GM23338 (cell line): ENCODE data around the gene DEFB127. TPM values are rescaled to one million over a fixed set of nuclear protein-coding genes. Genes with fewer than 3 reads are reported as not detected.

Source experiments
- ATAC-seq: fragments of 200-7000 bp; cut with Tn5 transposase; 3 replicates; pipeline ENCODE4 v1.9.1; 2020
- DNase-seq: peaks from one replicate; pipeline ENCODE4 v3.0.0-alpha.2; 2015; ENCODE audit warnings: low spot score
- H2AFZ ChIP-seq: fragments of 200-600 bp; sonication (generic); 2 replicates; pipeline ENCODE4 v1.8.0; 2016; ENCODE audit warnings: antibody characterized with exemption, mild to moderate bottlenecking, moderate library complexity
- H3F3A ChIP-seq: fragments of 200-600 bp; sonication (generic); replicated peaks from 2 replicates; pipeline ENCODE4 v1.8.0; 2017; ENCODE audit warnings: antibody characterized with exemption, mixed run types, low read depth
- H3K27ac ChIP-seq: fragments of 200-600 bp; sonication (generic); 2 replicates; pipeline ENCODE4 v1.6.1; 2016; ENCODE audit warnings: low read depth
- H3K27me3 ChIP-seq: fragments of 200-600 bp; sonication (generic); 2 replicates; pipeline ENCODE4 v1.8.0; 2016; ENCODE audit warnings: mild to moderate bottlenecking, mixed run types, moderate library complexity; ENCODE audit not compliant: insufficient read depth
- H3K36me3 ChIP-seq: fragments of 200-600 bp; sonication (generic); 2 replicates; pipeline ENCODE4 v1.8.0; 2016; ENCODE audit warnings: mild to moderate bottlenecking; ENCODE audit not compliant: insufficient read depth
- H3K4me1 ChIP-seq: fragments of 200-600 bp; sonication (generic); 2 replicates; pipeline ENCODE4 v1.8.0; 2016; ENCODE audit warnings: mild to moderate bottlenecking, moderate library complexity; ENCODE audit not compliant: insufficient read depth
- H3K4me2 ChIP-seq: fragments of 200-600 bp; sonication (generic); 2 replicates; pipeline ENCODE4 v1.7.1; 2017; ENCODE audit warnings: mixed run types
- H3K4me3 ChIP-seq: fragments of 200-600 bp; sonication (generic); 2 replicates; pipeline ENCODE4 v1.6.1; 2016; ENCODE audit warnings: mixed run types
- H3K79me2 ChIP-seq: fragments of 200-600 bp; sonication (generic); replicated peaks from 2 replicates; pipeline ENCODE4 v1.8.0; 2017; ENCODE audit warnings: mild to moderate bottlenecking; ENCODE audit not compliant: insufficient read depth
- H3K9me2 ChIP-seq: fragments of 200-600 bp; sonication (generic); 2 replicates; pipeline ENCODE4 v1.8.0; 2017; ENCODE audit not compliant: insufficient read depth
- H4K20me1 ChIP-seq: fragments of 200-600 bp; sonication (generic); replicated peaks from 2 replicates; pipeline ENCODE4 v1.8.0; 2017; ENCODE audit warnings: mild to moderate bottlenecking; ENCODE audit not compliant: insufficient read depth
- H3K27ac Mint-ChIP-seq: 2 replicates; pipeline ENCODE4 v1.8.0; 2020; ENCODE audit warnings: inconsistent platforms, mild to moderate bottlenecking, moderate library complexity, mixed read lengths
- H3K27me3 Mint-ChIP-seq: 3 replicates; pipeline ENCODE4 v1.8.0; 2022; ENCODE audit warnings: low read depth, mild to moderate bottlenecking, moderate library complexity, mixed read lengths, inconsistent platforms; ENCODE audit not compliant: insufficient read depth, poor library complexity
- H3K36me3 Mint-ChIP-seq: 3 replicates; pipeline ENCODE4 v1.8.0; 2021; ENCODE audit warnings: low read depth, mild to moderate bottlenecking, inconsistent platforms, moderate library complexity, mixed read lengths
- H3K4me1 Mint-ChIP-seq: 3 replicates; pipeline ENCODE4 v1.8.0; 2020; ENCODE audit warnings: mild to moderate bottlenecking, inconsistent platforms, mixed read lengths
- H3K4me3 Mint-ChIP-seq: 3 replicates; pipeline ENCODE4 v1.8.0; 2021; ENCODE audit warnings: moderate library complexity, mild to moderate bottlenecking, inconsistent platforms, mixed read lengths
- H3K9me3 Mint-ChIP-seq: 3 replicates; pipeline ENCODE4 v1.8.0; 2020; ENCODE audit warnings: moderate library complexity, mild to moderate bottlenecking, inconsistent platforms, mixed read lengths
- ETS1 ChIP-seq: IDR thresholded peaks from 2 replicates; pipeline ENCODE4 v1.6.1; 2016; ENCODE audit warnings: antibody characterized with exemption
- EZH2 ChIP-seq: fragments of 200-600 bp; sonication (generic); IDR thresholded peaks from one replicate; pipeline ENCODE4 v1.8.0; 2017; ENCODE audit warnings: antibody characterized with exemption, mild to moderate bottlenecking, low read depth; ENCODE audit not compliant: unreplicated experiment
- EZH2phosphoT487 ChIP-seq: fragments of 200-600 bp; sonication (generic); IDR thresholded peaks from one replicate; pipeline ENCODE4 v1.8.1; 2018; ENCODE audit warnings: antibody characterized with exemption; ENCODE audit not compliant: unreplicated experiment
- JUNB ChIP-seq: IDR thresholded peaks from one replicate; pipeline ENCODE4 v1.6.1; 2016; ENCODE audit warnings: antibody characterized with exemption; ENCODE audit not compliant: unreplicated experiment
- NANOG ChIP-seq: IDR thresholded peaks from 2 replicates; pipeline ENCODE4 v1.6.1; 2016; ENCODE audit warnings: antibody characterized with exemption, borderline replicate concordance
- POLR2AphosphoS5 ChIP-seq: IDR thresholded peaks from 2 replicates; pipeline ENCODE4 v1.6.1; 2016; ENCODE audit warnings: antibody characterized with exemption, low read depth
- REST ChIP-seq: IDR thresholded peaks from one replicate; pipeline ENCODE4 v1.6.1; 2018; ENCODE audit warnings: antibody characterized with exemption; ENCODE audit not compliant: unreplicated experiment
- STAT1 ChIP-seq: IDR thresholded peaks from one replicate; pipeline ENCODE4 v1.6.1; 2016; ENCODE audit warnings: antibody characterized with exemption; ENCODE audit not compliant: unreplicated experiment
- ZNF114 ChIP-seq: fragments of 250-450 bp; sonication (Bioruptor Pico); IDR thresholded peaks from 2 replicates; pipeline ENCODE4 v1.5.0; 2020; ENCODE audit warnings: mild to moderate bottlenecking, moderate library complexity
- ZNF331 ChIP-seq: fragments of 250-450 bp; sonication (Bioruptor Pico); IDR thresholded peaks from 2 replicates; pipeline ENCODE4 v1.5.0; 2020; ENCODE audit warnings: low read depth, mild to moderate bottlenecking, moderate library complexity
- ZNF462 ChIP-seq: fragments of 250-450 bp; sonication (Bioruptor Pico); IDR thresholded peaks from 2 replicates; pipeline ENCODE4 v1.5.0; 2020; ENCODE audit warnings: mild to moderate bottlenecking, moderate library complexity
- polyA plus RNA-seq: library from polyadenylated mRNA; unstranded; fragments of >200 nt; fragmentation: Nextera tagmentation; extraction: Ambion mirVana; gene quantifications from 2 replicates; pipeline ENCODE4 v1.2.1, GENCODE V29; 2016
- total RNA-seq: library from RNA; depleted of rRNA; stranded (reverse); fragments of >200 nt; shearing (Covaris generic); gene quantifications from 2 replicates; pipeline ENCODE4 v1.2.3, GENCODE V29; 2014
- TF ChIP-seq, protein P1 (sequence below), 2 experiments: fragments of 200-600 bp in 1 of 2; sonication (generic) in 1 of 2; conservative IDR thresholded peaks; 2 replicates each; pipeline versions ENCODE4 v1.5.1 to v1.6.1; 2016 to 2017; ENCODE audit warnings: antibody characterized with exemption in 2 of 2, low read depth in 2 of 2, mild to moderate bottlenecking in 2 of 2, moderate library complexity in 1 of 2

The DEFB127 gene
- total and polyA plus RNA-seq, 2 experiments from 2014 or later, result not detected

DNA sequence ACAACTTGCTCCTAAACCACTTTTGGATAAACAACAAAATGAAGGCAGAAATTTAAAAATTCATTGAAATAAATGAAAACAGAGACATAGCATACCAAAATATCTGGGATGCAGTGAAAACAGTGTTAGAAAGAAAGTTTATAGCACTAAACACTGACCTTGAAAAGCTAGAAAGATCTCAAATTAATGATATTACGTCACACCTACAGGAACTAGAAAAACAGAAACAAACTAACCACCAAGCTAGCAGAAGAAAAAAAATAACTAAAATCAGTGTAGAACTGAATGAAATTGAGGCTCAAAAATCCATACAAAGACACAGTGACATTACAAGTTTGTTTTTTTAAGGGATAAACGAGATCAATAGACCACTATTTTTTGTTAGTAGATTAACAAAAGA, 27.0 kb downstream of the DEFB127 start (continued):
- TF ChIP-seq ZNF331 (CRISPR knock-in tag), result no peak
- no peak for TF ChIP-seq EZH2

GRCh38 chr20:187733-188132, 30.5 kb downstream of the DEFB127 start:
- TF ChIP-seq EZH2 (no peak), ZNF462 (no peak), ZNF331 (CRISPR knock-in tag) (no peak), EZH2phosphoT487 (no peak), ZNF114 (CRISPR knock-in tag) (no peak), POLR2AphosphoS5 (no peak), ETS1 (no peak), JUNB (no peak), STAT1 (no peak), NANOG (no peak), REST (no peak)
- TF ChIP-seq, protein P1, sequence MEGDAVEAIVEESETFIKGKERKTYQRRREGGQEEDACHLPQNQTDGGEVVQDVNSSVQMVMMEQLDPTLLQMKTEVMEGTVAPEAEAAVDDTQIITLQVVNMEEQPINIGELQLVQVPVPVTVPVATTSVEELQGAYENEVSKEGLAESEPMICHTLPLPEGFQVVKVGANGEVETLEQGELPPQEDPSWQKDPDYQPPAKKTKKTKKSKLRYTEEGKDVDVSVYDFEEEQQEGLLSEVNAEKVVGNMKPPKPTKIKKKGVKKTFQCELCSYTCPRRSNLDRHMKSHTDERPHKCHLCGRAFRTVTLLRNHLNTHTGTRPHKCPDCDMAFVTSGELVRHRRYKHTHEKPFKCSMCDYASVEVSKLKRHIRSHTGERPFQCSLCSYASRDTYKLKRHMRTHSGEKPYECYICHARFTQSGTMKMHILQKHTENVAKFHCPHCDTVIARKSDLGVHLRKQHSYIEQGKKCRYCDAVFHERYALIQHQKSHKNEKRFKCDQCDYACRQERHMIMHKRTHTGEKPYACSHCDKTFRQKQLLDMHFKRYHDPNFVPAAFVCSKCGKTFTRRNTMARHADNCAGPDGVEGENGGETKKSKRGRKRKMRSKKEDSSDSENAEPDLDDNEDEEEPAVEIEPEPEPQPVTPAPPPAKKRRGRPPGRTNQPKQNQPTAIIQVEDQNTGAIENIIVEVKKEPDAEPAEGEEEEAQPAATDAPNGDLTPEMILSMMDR (conservative IDR thresholded peaks at IDR 0.05; ENCODE audit: low read depth in 2 of 2), result no peak
- no peak overlapping the region for H2AFZ ChIP-seq
- no peaks in the 10 kb centered on the region for H3K36me3 ChIP-seq
- Mint-ChIP-seq H3K27me3 (peaks cover 2% of the 10 kb centered on the region), H3K9me3 (peaks cover 22% of the 10 kb centered on the region), H3K4me3 (no peak overlapping the region), H3K36me3 (no peaks in the 10 kb centered on the region), H3K27ac (no peak overlapping the region), H3K4me1 (peaks cover 8% of the 10 kb centered on the region)
- peaks cover 7% of the 10 kb centered on the region; the same call in 1 of the 2 replicates for H3K9me2 ChIP-seq
- no peak for DNase-seq
- no peaks in the 10 kb centered on the region for H4K20me1 ChIP-seq
- no peaks in the 10 kb centered on the region for H3K79me2 ChIP-seq
- H3K27me3 ChIP-seq, result peaks cover 2% of the 10 kb centered on the region; the same call in 1 of the 2 replicates
- H3K4me2 ChIP-seq, result no peak overlapping the region
- ATAC-seq, result no peak
- no peak overlapping the region for H3K27ac ChIP-seq
- H3K4me3 ChIP-seq, result no peak overlapping the region
- no peaks in the 10 kb centered on the region for H3F3A ChIP-seq
- peaks cover 8% of the 10 kb centered on the region for H3K4me1 ChIP-seq
